ENCODE data around the gene EPS8L3.

DNA sequence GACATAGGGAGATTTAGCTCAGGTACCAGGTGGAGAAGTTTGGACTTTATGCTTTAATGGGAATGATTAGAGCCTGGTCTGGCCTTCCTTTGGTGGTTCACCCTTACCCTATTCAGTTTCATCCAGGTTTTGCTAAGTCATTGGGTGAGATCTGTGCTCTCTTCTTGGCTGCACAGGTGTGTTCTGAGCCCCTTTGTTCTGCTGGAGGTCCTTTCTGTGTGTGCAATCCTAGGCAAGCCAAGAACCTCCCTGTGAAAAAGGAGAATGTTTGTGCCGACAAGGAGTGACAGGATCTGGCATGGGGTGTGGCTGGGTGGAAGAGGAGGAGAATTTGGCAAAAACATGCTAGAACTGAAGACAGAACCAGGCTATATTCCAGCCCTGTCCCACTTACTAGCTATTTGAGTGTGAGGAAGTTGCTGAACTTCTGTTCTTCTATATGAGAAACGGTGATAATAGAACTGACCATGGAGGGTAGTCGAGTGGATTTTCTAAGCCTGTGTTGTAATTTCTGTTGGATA, 47.1 kb downstream of the EPS8L3 start:
- TF ChIP-seq CTCF (IDR thresholded peaks at IDR 0.05; ENCODE audit: low read length) (no peak), EZH2 (optimal IDR thresholded peaks at IDR 0.05; ENCODE audit: low read depth, low read length) (no peak)

Measured in MM.1S (cell line).